PC-9 (cell line): ENCODE data around the gene CSNK2A1.
"Not testable (repeated sequence)": the region's sequence is repeated elsewhere in the genome, so short reads cannot be mapped to it uniquely, and the experiment has no call there.

Source experiments
- CTCF ChIP-seq: fragments of 200-600 bp; sonication (generic); conservative IDR thresholded peaks from 2 replicates; pipeline ENCODE4 v1.6.1; 2017; ENCODE audit warnings: mixed run types, antibody characterized with exemption, mild to moderate bottlenecking, moderate library complexity
- EZH2 ChIP-seq: fragments of 200-600 bp; sonication (generic); IDR thresholded peaks from 2 replicates; pipeline ENCODE4 v1.8.0; 2017; ENCODE audit warnings: antibody characterized with exemption, low read depth

GRCh38 chr20:452021-452420 is 91.6 kb downstream of the CSNK2A1 start:
- not testable (repeated sequence) for TF ChIP-seq CTCF, EZH2
